Effector memory CD4-positive, alpha-beta T cell (primary cell): ENCODE measurements around the gene SLC35F3.

Experiments used
- DNase-seq, 3 donors: peaks; one replicate each; pipeline ENCODE4 v3.0.0-alpha.2; 2020
- H3K27ac ChIP-seq: 2 replicates; pipeline ENCODE4 v1.7.0; 2013; ENCODE audit warnings: mild to moderate bottlenecking, low read length, moderate library complexity; ENCODE audit not compliant: insufficient read depth, poor library complexity, severe bottlenecking
- H3K27me3 ChIP-seq: replicated peaks from 2 replicates; pipeline ENCODE4 v1.7.0; 2013; ENCODE audit warnings: mild to moderate bottlenecking, low read length; ENCODE audit not compliant: insufficient read depth, control insufficient read depth, poor library complexity, severe bottlenecking
- H3K36me3 ChIP-seq: 2 replicates; pipeline ENCODE4 v1.7.0; 2013; ENCODE audit warnings: mild to moderate bottlenecking, low read length, moderate library complexity; ENCODE audit not compliant: control insufficient read depth, insufficient read depth
- H3K4me1 ChIP-seq: 2 replicates; pipeline ENCODE4 v1.7.0; 2013; ENCODE audit warnings: low read length, mild to moderate bottlenecking; ENCODE audit not compliant: control insufficient read depth, insufficient read depth, poor library complexity, severe bottlenecking
- H3K4me3 ChIP-seq: 2 replicates; pipeline ENCODE4 v1.7.0; 2013; ENCODE audit warnings: low read length, low read depth, mild to moderate bottlenecking; ENCODE audit not compliant: insufficient read depth, poor library complexity, severe bottlenecking
- H3K9me3 ChIP-seq: 2 replicates; pipeline ENCODE4 v1.7.0; 2013; ENCODE audit warnings: mild to moderate bottlenecking, low read length, moderate library complexity; ENCODE audit not compliant: control insufficient read depth

SLC35F3 gene

DNA sequence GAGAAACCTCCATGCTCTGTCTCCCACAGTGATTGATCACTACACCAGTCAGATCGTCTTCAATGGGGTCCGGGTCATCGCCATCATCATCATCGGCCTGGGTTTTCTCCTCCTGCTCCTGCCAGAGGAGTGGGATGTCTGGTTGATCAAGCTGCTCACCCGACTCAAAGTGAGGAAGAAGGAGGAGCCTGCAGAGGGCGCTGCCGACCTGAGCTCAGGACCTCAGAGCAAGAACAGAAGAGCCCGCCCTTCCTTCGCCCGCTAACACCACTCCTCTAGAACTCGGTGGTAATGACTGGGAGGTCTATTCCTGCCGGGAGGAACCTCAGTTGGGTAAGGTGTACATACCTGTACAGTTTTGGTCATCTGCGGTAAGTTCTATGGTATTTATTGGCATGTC lies 418.5 kb downstream of the SLC35F3 start:
- H3K27ac ChIP-seq, result no peak overlapping the region
- H3K36me3 ChIP-seq, result no peaks in the 10 kb centered on the region
- H3K4me3 ChIP-seq, result no peak overlapping the region
- peak; percentile 17 to 32 (median 19) for DNase-seq
- H3K4me1 ChIP-seq, result no peaks in the 10 kb centered on the region
- H3K9me3 ChIP-seq, result no peaks in the 10 kb centered on the region
- H3K27me3 ChIP-seq, result no peaks in the 10 kb centered on the region

DNA sequence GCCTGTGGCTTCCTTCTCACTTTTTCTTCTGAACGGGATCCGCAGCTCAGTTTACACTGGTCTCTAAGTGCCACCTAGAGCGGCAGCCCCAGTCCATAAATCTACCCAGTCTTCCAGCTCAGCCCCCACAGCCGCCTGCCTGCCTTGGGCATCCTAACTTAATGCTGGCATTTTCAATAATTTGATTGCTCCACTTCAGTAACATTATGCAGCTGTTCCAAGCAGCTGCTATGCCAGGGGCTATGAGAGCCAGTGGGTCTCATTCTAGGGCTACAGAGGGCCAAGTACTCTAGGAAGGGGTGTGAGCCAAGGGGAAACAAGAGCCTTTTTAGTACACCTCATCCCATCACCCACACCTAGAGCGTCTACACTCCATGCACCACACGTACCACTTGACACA lies 420.3 kb downstream of the SLC35F3 start:
- no peaks in the 10 kb centered on the region for H3K4me1 ChIP-seq
- no peaks in the 10 kb centered on the region for H3K27me3 ChIP-seq
- H3K27ac ChIP-seq, result no peak overlapping the region
- no peak for DNase-seq
- H3K4me3 ChIP-seq, result no peak overlapping the region
- no peaks in the 10 kb centered on the region for H3K9me3 ChIP-seq
- no peaks in the 10 kb centered on the region for H3K36me3 ChIP-seq

DNA sequence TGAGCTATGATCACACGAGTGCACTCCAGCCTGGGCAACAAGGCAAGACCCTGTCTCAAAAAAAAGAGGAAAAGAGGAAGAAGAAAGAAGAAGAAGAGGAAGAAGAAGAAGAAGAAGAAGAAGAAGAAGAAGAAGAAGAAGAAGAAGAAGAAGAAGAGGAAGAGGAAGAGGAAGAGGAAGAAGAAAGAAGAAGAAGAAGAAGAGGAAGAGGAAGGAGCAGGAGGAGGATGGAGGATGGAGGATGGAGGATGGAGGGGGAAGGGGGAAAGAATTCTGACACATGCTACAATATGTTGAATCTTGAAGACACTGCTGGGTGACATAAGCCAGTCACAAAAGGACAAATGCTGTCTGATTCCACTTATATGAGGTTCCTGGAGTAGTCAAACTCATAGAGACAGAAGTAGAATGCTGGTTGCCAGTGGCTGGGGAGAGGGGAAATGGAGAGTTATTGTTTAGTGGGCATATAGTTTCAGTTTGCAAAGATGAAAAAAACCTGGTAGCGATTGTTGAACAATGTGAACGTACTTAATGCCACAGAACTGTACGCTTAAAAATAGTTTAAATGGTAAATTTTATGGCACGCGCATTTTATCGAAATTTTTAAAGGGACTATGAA lies 421.5 kb downstream of the SLC35F3 start:
- no peaks in the 10 kb centered on the region for H3K36me3 ChIP-seq
- peak overlapping the region; percentile 44 for H3K27ac ChIP-seq
- H3K27me3 ChIP-seq, result no peaks in the 10 kb centered on the region
- H3K4me1 ChIP-seq, result no peaks in the 10 kb centered on the region
- H3K4me3 ChIP-seq, result peak overlapping the region; percentile 73
- no peaks in the 10 kb centered on the region for H3K9me3 ChIP-seq
- no peak for DNase-seq

DNA sequence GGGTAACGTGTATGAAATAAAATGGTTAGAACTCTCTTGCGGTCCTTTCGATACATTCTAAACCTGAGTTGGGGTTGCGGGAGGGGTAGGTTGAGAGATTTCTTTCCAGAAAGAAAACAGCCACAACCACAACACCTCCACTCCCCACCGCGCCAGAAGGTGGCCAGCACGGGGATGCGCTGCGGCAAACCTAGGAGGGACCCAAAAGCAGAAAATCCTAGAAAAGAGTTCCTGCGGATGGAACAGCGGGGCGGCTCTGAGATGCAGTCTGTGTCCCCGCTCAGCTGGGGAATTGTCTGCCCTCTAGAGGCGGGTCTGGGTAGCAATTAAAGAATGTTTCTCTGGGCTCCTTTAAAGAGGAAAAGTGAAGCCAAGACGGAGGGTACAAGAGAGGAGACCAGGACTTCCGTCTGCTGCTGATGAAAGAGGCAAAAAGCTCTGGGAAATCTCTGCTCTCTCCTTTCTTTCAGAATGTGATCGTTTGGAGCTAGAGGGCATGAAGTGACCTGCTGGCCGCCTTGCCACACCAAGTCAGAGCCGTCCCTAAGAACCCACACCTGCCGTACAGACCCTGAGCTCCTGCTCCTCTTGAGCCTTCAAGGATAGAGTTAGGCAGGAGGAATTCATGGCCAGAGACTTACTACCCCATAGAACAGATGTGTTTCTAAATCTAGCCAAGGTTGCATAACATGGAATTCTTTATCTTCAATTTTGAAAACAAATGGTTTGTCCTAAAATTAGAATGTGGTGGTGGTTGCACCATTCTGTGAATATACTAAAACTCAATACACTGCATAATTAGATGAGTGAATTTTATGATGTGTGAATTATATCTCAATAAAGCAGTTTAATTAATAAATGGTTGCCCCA lies 422.3 kb downstream of the SLC35F3 start:
- no peaks in the 10 kb centered on the region for H3K9me3 ChIP-seq
- H3K4me1 ChIP-seq, result no peaks in the 10 kb centered on the region
- H3K27me3 ChIP-seq, result no peaks in the 10 kb centered on the region
- peak overlapping the region; percentile 73 for H3K4me3 ChIP-seq
- no peaks in the 10 kb centered on the region for H3K36me3 ChIP-seq
- peak overlapping the region; percentile 44 for H3K27ac ChIP-seq
- peak; percentile 10 to 52 (median 31) for DNase-seq

DNA sequence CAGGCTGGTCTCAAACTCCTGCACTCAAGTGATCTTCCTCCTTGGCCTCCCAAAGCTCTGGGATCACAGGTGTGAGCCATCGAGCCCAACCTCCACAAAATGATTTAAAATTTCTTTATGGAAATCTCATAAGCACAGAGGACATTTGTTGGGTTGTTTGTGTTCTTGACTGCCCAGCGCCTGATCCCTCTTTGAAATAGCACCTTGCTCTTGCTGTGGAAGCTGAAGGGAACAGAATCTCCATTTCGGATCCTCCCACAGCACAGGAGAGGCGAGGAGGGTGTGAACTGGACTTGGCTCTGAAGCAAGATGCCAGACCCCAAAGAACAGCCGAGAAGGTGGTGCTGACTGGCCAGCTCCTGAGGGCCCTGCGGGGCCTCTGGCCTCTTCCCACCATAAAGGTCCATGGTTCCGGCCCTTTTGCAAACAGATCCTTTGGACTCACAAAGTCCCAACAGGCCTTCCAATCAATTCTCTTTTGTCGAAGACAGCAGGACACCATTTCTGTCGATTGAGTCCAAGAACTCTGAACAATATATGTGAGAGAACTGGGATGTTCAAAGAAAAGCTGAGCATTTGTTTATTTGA lies 423.2 kb downstream of the SLC35F3 start:
- Histone ChIP-seq H3K36me3 (no peaks in the 10 kb centered on the region), H3K4me1 (no peaks in the 10 kb centered on the region)

DNA sequence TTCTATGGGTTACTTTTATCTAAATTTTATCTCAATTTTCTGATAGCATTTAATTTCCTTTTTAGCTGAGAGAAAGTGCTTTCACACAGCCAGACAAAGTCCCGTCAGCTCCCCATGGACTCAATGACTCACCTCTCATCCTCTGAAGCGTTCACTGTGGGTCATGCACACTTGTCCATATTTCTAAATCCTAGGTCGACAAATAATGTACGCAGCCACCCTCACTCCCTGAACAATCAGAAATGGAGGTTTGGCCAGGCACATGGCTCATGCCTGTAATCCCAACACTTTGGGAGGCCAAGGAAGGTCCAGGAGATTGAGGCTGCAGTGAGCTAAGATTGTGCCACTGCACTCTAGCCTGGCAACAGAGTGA lies 426.4 kb downstream of the SLC35F3 start:
- no peaks in the 10 kb centered on the region for H3K27me3 ChIP-seq
- DNase-seq, result no peak
- no peak overlapping the region for H3K4me3 ChIP-seq
- no peaks in the 10 kb centered on the region for H3K4me1 ChIP-seq
- no peaks in the 10 kb centered on the region for H3K9me3 ChIP-seq
- H3K27ac ChIP-seq, result no peak overlapping the region
- H3K36me3 ChIP-seq, result no peaks in the 10 kb centered on the region

More for the DNA sequence above, 423.2 kb downstream of the SLC35F3 start:
- no peak for DNase-seq
- Histone ChIP-seq H3K27ac (no peak overlapping the region), H3K27me3 (no peaks in the 10 kb centered on the region), H3K9me3 (no peaks in the 10 kb centered on the region), H3K4me3 (no peak overlapping the region)

DNA sequence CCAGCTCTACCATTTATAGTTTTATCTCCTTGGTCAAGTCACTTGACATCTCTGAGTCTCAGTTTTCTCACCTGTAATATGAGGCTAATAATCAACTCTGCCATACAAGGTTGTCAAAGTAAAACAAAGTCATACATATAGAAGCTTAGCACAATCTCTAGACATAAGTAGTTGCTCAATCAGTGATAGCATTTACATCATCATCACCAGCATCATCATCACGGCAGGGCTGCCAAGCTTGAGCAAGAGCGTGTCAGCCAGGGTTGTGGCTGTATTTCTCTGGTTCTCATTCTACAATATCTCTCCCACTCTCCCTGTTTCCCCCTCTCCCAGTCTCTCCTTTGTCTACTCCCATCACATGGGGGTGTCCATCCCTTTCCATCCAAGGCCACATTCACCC lies 427.0 kb downstream of the SLC35F3 start:
- Histone ChIP-seq H3K9me3 (no peaks in the 10 kb centered on the region), H3K27ac (no peak overlapping the region), H3K36me3 (no peaks in the 10 kb centered on the region), H3K4me3 (no peak overlapping the region), H3K27me3 (no peaks in the 10 kb centered on the region), H3K4me1 (no peaks in the 10 kb centered on the region)
- no peak for DNase-seq

DNA sequence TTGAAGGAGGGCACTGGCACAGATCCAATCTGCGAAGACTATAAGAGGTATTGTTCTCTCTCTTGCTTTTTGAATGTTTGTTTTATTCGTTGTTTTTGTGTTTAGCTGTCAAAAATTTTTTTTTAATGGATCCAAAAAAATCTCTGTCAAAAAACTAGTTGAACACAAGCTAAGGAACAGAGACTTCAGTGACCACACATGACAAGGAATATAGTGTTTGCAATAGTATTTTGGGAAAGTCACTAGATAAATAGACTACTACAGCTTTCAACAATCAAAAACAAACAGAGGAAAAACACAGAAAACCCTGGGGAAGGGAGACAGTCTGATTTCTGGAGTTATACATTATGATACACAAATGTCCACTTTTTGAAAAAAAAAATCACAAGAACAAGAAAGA lies 431.9 kb downstream of the SLC35F3 start:
- no peak overlapping the region for H3K4me3 ChIP-seq
- H3K9me3 ChIP-seq, result no peaks in the 10 kb centered on the region

DNA sequence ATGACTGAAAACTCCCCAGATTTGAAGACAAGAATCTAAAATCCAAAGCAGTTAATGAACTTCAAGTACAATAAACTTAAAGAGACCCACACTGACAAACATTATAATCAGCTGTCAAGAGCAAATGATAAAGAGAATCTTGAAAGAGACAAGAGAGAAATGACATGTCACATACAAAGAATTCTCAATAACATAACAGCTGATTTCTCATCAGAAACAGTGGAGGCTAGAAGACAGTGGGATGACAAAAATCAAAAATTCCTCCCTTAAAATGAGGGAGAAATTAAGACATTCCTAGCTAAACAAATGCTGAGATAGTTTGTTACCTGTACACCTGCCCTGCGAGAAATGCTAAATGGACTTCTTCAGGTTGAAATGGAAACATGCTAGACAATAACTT lies 432.8 kb downstream of the SLC35F3 start:
- H3K9me3 ChIP-seq, result no peaks in the 10 kb centered on the region
- H3K36me3 ChIP-seq, result no peaks in the 10 kb centered on the region
- H3K27ac ChIP-seq, result no peak overlapping the region
- H3K4me1 ChIP-seq, result no peaks in the 10 kb centered on the region
- no peaks in the 10 kb centered on the region for H3K27me3 ChIP-seq
- no peak overlapping the region for H3K4me3 ChIP-seq
- DNase-seq, result no peak

More for the DNA sequence above, 431.9 kb downstream of the SLC35F3 start:
- H3K36me3 ChIP-seq, result no peaks in the 10 kb centered on the region
- H3K4me1 ChIP-seq, result no peaks in the 10 kb centered on the region
- DNase-seq, result no peak
- no peak overlapping the region for H3K27ac ChIP-seq
- H3K27me3 ChIP-seq, result no peaks in the 10 kb centered on the region

DNA sequence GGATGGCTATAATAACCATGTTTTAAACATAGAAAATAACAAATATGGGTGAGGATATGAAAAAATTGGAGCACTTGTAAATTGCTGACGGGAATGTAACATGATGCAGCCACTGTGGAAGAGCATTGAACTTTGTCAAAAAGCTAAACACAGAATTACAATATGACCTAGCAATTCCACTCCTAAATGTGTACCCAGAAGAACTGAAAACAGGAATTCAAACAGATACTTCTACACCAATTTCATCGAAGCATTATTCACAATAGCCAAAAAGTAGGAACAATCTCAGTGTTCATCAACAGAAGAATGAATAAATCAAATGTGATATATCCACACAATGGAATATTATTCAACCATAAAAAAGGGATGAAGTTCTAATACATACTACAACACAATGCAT lies 436.1 kb downstream of the SLC35F3 start:
- Histone ChIP-seq H3K9me3 (no peaks in the 10 kb centered on the region), H3K27me3 (no peaks in the 10 kb centered on the region), H3K4me1 (no peaks in the 10 kb centered on the region), H3K4me3 (no peak overlapping the region), H3K36me3 (no peaks in the 10 kb centered on the region), H3K27ac (no peak overlapping the region)
- no peak for DNase-seq
